ENCODE data around the gene MYH1.

Gene MYH1

GRCh38 chr17:10457952-10458351 is 60.4 kb downstream of the MYH1 start:
- Mint-ChIP-seq H3K36me3 (ENCODE audit: low read depth) (no peaks in the 10 kb centered on the region), H3K4me1 (ENCODE audit: low read depth) (no peaks in the 10 kb centered on the region), H3K4me3 (no peak overlapping the region), H3K9me3 (no peaks in the 10 kb centered on the region), H3K27ac (no peak overlapping the region), H3K27me3 (peaks cover 12% of the 10 kb centered on the region)
- no peak for DNase-seq

DNA sequence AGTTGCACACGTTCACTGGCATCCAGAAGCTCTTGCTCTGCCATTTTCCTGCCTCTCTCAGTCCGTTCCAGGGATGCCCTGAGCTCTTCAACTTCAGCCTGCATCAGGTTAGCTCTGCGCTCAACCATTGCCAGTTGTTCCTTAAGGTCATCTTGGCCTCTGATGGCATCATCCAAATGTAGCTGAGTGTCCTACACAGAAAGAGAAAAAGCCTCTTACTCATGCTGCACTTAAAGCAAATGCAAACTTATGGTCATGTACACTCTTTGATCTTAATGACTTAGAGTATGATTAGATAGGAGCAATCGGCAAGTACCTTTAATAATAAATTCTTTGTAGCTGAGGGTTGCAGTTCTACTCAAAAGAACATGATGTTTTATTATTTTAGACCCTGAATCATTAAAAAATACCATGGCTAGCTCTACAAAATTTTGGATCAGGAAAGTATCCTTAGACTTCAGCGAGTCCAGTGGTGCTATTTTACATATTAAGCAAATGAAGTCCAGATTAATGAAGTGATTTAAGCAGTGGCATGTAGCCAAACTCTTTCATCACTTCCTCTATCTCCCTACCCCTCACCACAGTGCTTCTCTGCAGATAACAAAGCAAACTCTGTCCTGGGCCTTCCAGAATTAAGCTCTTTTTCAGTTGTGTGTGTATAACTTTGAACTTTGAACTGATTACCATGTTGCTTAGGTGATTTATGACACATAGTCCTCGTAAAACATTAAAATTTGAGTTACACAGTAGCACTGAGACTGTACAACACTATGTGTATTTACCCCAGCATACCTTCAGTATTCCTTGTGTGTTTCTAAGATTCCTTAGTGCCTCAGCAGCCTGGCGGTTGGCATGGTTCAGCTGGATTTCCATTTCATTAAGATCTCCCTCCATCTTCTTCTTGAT is 71.1 kb downstream of the MYH1 start:
- DNase-seq: no peak
- peaks cover 18% of the 10 kb centered on the region for H3K27me3 Mint-ChIP-seq
- H3K36me3 Mint-ChIP-seq (ENCODE audit: low read depth): no peaks in the 10 kb centered on the region
- no peak overlapping the region for H3K4me3 Mint-ChIP-seq
- no peak overlapping the region for H3K27ac Mint-ChIP-seq
- no peaks in the 10 kb centered on the region for H3K4me1 Mint-ChIP-seq (ENCODE audit: low read depth)
- H3K9me3 Mint-ChIP-seq: no peaks in the 10 kb centered on the region
